H9 (cell line): ENCODE results near the gene ATF6. TPM values are rescaled to one million over a fixed set of nuclear protein-coding genes. Genes with fewer than 3 reads are reported as not detected.

Source experiments
- DNase-seq: peaks from one replicate; pipeline ENCODE4 v3.0.0-alpha.2; 2017
- H2AFZ ChIP-seq: one replicate; pipeline ENCODE4 v1.6.1; 2013; ENCODE audit warnings: mild to moderate bottlenecking, low read length, control low read depth, moderate library complexity
- H2AK5ac ChIP-seq: 2 replicates; pipeline ENCODE4 v1.6.1; 2013; ENCODE audit warnings: low read length, control low read depth, mixed read lengths; ENCODE audit not compliant: insufficient read length
- H2BK120ac ChIP-seq: one replicate; pipeline ENCODE4 v1.6.1; 2013; ENCODE audit warnings: low read depth, mild to moderate bottlenecking, low read length, control low read depth, inconsistent platforms; ENCODE audit not compliant: poor library complexity, severe bottlenecking
- H2BK12ac ChIP-seq: 2 replicates; pipeline ENCODE4 v1.6.1; 2013; ENCODE audit warnings: low read length, control low read depth, mixed read lengths, low read depth; ENCODE audit not compliant: insufficient read length
- H2BK15ac ChIP-seq: 2 replicates; pipeline ENCODE4 v1.6.1; 2013; ENCODE audit warnings: low read depth, low read length, control low read depth
- H2BK20ac ChIP-seq: one replicate; pipeline ENCODE4 v1.6.1; 2013; ENCODE audit warnings: low read depth, mild to moderate bottlenecking, low read length, control low read depth, inconsistent platforms; ENCODE audit not compliant: poor library complexity, severe bottlenecking
- H2BK5ac ChIP-seq: 2 replicates; pipeline ENCODE4 v1.6.1; 2013; ENCODE audit warnings: low read length, control low read depth, mixed read lengths; ENCODE audit not compliant: insufficient read length
- H3K14ac ChIP-seq: 2 replicates; pipeline ENCODE4 v1.6.1; 2013; ENCODE audit warnings: low read length, control low read depth; ENCODE audit not compliant: insufficient read depth
- H3K18ac ChIP-seq: 2 replicates; pipeline ENCODE4 v1.6.1; 2013; ENCODE audit warnings: low read depth, mild to moderate bottlenecking, mixed read lengths, low read length, control low read depth; ENCODE audit not compliant: insufficient read length
- H3K23ac ChIP-seq: 2 replicates; pipeline ENCODE4 v1.6.1; 2013; ENCODE audit warnings: low read length, control low read depth, mixed read lengths, low read depth; ENCODE audit not compliant: insufficient read length
- H3K23me2 ChIP-seq: 2 replicates; pipeline ENCODE4 v1.6.1; 2013; ENCODE audit warnings: low read depth, mild to moderate bottlenecking, mixed read lengths, low read length, control low read depth; ENCODE audit not compliant: insufficient read length, poor library complexity, severe bottlenecking
- H3K27ac ChIP-seq: 2 replicates; pipeline ENCODE4 v1.5.1; 2013; ENCODE audit warnings: low read length, control low read depth, mixed read lengths, low read depth; ENCODE audit not compliant: insufficient read length
- H3K27me3 ChIP-seq: 2 replicates; pipeline ENCODE4 v1.6.1; 2013; ENCODE audit warnings: low read length, control low read depth, inconsistent platforms; ENCODE audit not compliant: insufficient read depth
- H3K4ac ChIP-seq: 2 replicates; pipeline ENCODE4 v1.6.1; 2013; ENCODE audit warnings: low read depth, mild to moderate bottlenecking, control low read depth, inconsistent platforms, low read length, moderate library complexity
- H3K4me1 ChIP-seq: 2 replicates; pipeline ENCODE4 v1.6.1; 2013; ENCODE audit warnings: low read length, control low read depth, inconsistent platforms; ENCODE audit not compliant: insufficient read depth
- H3K4me2 ChIP-seq: 2 replicates; pipeline ENCODE4 v1.6.1; 2013; ENCODE audit warnings: low read length, control low read depth, mixed read lengths; ENCODE audit not compliant: insufficient read length, insufficient read depth
- H3K56ac ChIP-seq: 2 replicates; pipeline ENCODE4 v1.6.1; 2013; ENCODE audit warnings: low read depth, mild to moderate bottlenecking, mixed read lengths, low read length, control low read depth; ENCODE audit not compliant: insufficient read length
- H3K79me1 ChIP-seq: 2 replicates; pipeline ENCODE4 v1.6.1; 2013; ENCODE audit warnings: low read depth, mild to moderate bottlenecking, moderate library complexity, low read length, control low read depth, inconsistent platforms; ENCODE audit not compliant: insufficient read depth, poor library complexity, severe bottlenecking
- H3K79me2 ChIP-seq: 2 replicates; pipeline ENCODE4 v1.6.1; 2013; ENCODE audit warnings: low read length, control low read depth, inconsistent platforms; ENCODE audit not compliant: insufficient read depth
- H3K9ac ChIP-seq: 2 replicates; pipeline ENCODE4 v1.6.1; 2013; ENCODE audit warnings: low read length, control low read depth, mixed read lengths; ENCODE audit not compliant: insufficient read length; ENCODE audit errors: extremely low read depth
- H3K9me3 ChIP-seq: one replicate; pipeline ENCODE4 v1.6.1; 2013; ENCODE audit warnings: low read depth, low read length, inconsistent platforms; ENCODE audit not compliant: control insufficient read depth
- H3T11ph ChIP-seq: one replicate; pipeline ENCODE4 v1.6.1; 2013; ENCODE audit warnings: mild to moderate bottlenecking, low read length, control low read depth, inconsistent platforms
- H4K20me1 ChIP-seq: one replicate; pipeline ENCODE4 v1.6.1; 2013; ENCODE audit not compliant: control insufficient read depth, insufficient read length, insufficient read depth
- H4K5ac ChIP-seq: 2 replicates; pipeline ENCODE4 v1.6.1; 2013; ENCODE audit warnings: low read depth, mild to moderate bottlenecking, mixed read lengths, low read length, control low read depth; ENCODE audit not compliant: insufficient read length
- H4K8ac ChIP-seq: replicated peaks from 2 replicates; pipeline ENCODE4 v1.6.1; 2013; ENCODE audit warnings: low read length, control low read depth, mixed read lengths, low read depth; ENCODE audit not compliant: insufficient read length
- H4K91ac ChIP-seq: 2 replicates; pipeline ENCODE4 v1.6.1; 2013; ENCODE audit warnings: low read depth, mild to moderate bottlenecking, moderate library complexity, mixed read lengths, low read length, control low read depth; ENCODE audit not compliant: insufficient read length
- H3K27ac Mint-ChIP-seq, 3 experiments: 2 replicates in 2 of 3; 3 replicates in 1 of 3; pipeline ENCODE4 v1.8.0; 2020 to 2021; ENCODE audit warnings: mixed read lengths in 3 of 3, mild to moderate bottlenecking in 1 of 3, moderate library complexity in 1 of 3
- H3K27me3 Mint-ChIP-seq: 2 replicates; pipeline ENCODE4 v1.8.0; 2021; ENCODE audit warnings: low read depth, mild to moderate bottlenecking, moderate library complexity, mixed read lengths
- H3K36me3 Mint-ChIP-seq, 3 experiments: 2 replicates in 2 of 3; 3 replicates in 1 of 3; pipeline ENCODE4 v1.8.0; 2020 to 2021; ENCODE audit warnings: low read depth in 3 of 3, mixed read lengths in 3 of 3; ENCODE audit not compliant: insufficient read depth in 1 of 3
- H3K4me1 Mint-ChIP-seq, 2 experiments: 2 replicates each; pipeline ENCODE4 v1.8.0; 2020; ENCODE audit warnings: mixed read lengths in 2 of 2
- H3K4me3 Mint-ChIP-seq, 2 experiments: 2 replicates in 1 of 2; 3 replicates in 1 of 2; pipeline ENCODE4 v1.8.0; 2020 to 2021; ENCODE audit warnings: mild to moderate bottlenecking in 2 of 2, mixed read lengths in 2 of 2, moderate library complexity in 1 of 2
- H3K9me3 Mint-ChIP-seq, 2 experiments: 2 replicates in 1 of 2; 3 replicates in 1 of 2; pipeline ENCODE4 v1.8.0; 2020; ENCODE audit warnings: mild to moderate bottlenecking in 2 of 2, mixed read lengths in 2 of 2, moderate library complexity in 1 of 2
- CTCF ChIP-seq: fragments of 200-600 bp; sonication (generic); conservative IDR thresholded peaks from 3 replicates; pipeline ENCODE4 v1.8.0; 2021; ENCODE audit warnings: antibody characterized with exemption, mild to moderate bottlenecking
- WGBS: extraction: QIAGEN DNeasy Blood & Tissue Kit; methylation state at CpG from one replicate; pipeline ENCODE4 v1.1.7; 2013; ENCODE audit warnings: missing lambda C conversion rate, low lambda C conversion rate, mixed read lengths; ENCODE audit not compliant: insufficient read length; ENCODE audit errors: extremely low coverage; 5-methylcytosine and 5-hydroxymethylcytosine counted together
- total RNA-seq: library from RNA; stranded (reverse); gene quantifications from 2 replicates; pipeline ENCODE4 v1.2.1, GENCODE V29; 2021

Gene ATF6
- total RNA-seq, 1 experiment from 2014 or later: 11.2 TPM

- H3K4ac ChIP-seq: no peak overlapping the region
- no CpG with 5 or more reads among the region's 1 CpG for WGBS
- no peak overlapping the region for H3K27ac ChIP-seq
- no peaks in the 10 kb centered on the region for H3K79me2 ChIP-seq
- TF ChIP-seq CTCF: no peak
- Mint-ChIP-seq H3K9me3 (no peaks in the 10 kb centered on the region), H3K27me3 (no peaks in the 10 kb centered on the region), H3K36me3 (peaks cover 0 to 6% (median 0%) of the 10 kb centered on the region in 3 experiments; a peak in 2 of 7 replicates), H3K4me3 (no peak overlapping the region), H3K4me1 (no peaks in the 10 kb centered on the region), H3K27ac (no peak overlapping the region)
- no peak overlapping the region for H3K18ac ChIP-seq
- H3K23ac ChIP-seq: no peak overlapping the region
- no peaks in the 10 kb centered on the region for H3K79me1 ChIP-seq
- H3K9ac ChIP-seq: no peak overlapping the region
- H2AK5ac ChIP-seq: no peak overlapping the region
- H2BK120ac ChIP-seq: no peak overlapping the region
- no peak overlapping the region for H3T11ph ChIP-seq
- H4K5ac ChIP-seq: no peak overlapping the region
- H2BK12ac ChIP-seq: no peak overlapping the region
- no peak overlapping the region for H4K91ac ChIP-seq
- no peak overlapping the region for H3K4me2 ChIP-seq
- no peak overlapping the region for H3K14ac ChIP-seq
- H3K27me3 ChIP-seq: no peaks in the 10 kb centered on the region
- H2BK5ac ChIP-seq: no peak overlapping the region
- DNase-seq: no peak
- no peaks in the 10 kb centered on the region for H3K9me3 ChIP-seq
- H3K4me1 ChIP-seq: no peaks in the 10 kb centered on the region
- no peak overlapping the region for H4K8ac ChIP-seq
- no peak overlapping the region for H3K56ac ChIP-seq
- no peak overlapping the region for H2BK15ac ChIP-seq
- H3K23me2 ChIP-seq: no peaks in the 10 kb centered on the region
- no peaks in the 10 kb centered on the region for H4K20me1 ChIP-seq
- H2BK20ac ChIP-seq: no peak overlapping the region
- no peak overlapping the region for H2AFZ ChIP-seq
Observed at GRCh38 chr1:161858271-161858670, 92.2 kb downstream of the ATF6 start.
